B cell (primary cell): ENCODE results near the gene UGDH.

Source experiments
- EZH2 ChIP-seq: IDR thresholded peaks from 2 replicates; pipeline ENCODE4 v1.6.1; 2012; ENCODE audit warnings: borderline replicate concordance, low read depth, mild to moderate bottlenecking, moderate library complexity, low read length; ENCODE audit not compliant: insufficient read depth, poor library complexity, severe bottlenecking
- TF ChIP-seq, protein P1 (sequence below): fragments of 200-600 bp; IDR thresholded peaks from one replicate; pipeline ENCODE4 v1.8.0; 2022; ENCODE audit warnings: antibody characterized with exemption, mild to moderate bottlenecking

GRCh38 chr4:39571504-39571903 is 44.3 kb upstream of the UGDH start:
- TF ChIP-seq, protein P1, sequence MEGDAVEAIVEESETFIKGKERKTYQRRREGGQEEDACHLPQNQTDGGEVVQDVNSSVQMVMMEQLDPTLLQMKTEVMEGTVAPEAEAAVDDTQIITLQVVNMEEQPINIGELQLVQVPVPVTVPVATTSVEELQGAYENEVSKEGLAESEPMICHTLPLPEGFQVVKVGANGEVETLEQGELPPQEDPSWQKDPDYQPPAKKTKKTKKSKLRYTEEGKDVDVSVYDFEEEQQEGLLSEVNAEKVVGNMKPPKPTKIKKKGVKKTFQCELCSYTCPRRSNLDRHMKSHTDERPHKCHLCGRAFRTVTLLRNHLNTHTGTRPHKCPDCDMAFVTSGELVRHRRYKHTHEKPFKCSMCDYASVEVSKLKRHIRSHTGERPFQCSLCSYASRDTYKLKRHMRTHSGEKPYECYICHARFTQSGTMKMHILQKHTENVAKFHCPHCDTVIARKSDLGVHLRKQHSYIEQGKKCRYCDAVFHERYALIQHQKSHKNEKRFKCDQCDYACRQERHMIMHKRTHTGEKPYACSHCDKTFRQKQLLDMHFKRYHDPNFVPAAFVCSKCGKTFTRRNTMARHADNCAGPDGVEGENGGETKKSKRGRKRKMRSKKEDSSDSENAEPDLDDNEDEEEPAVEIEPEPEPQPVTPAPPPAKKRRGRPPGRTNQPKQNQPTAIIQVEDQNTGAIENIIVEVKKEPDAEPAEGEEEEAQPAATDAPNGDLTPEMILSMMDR, result no peak
- TF ChIP-seq EZH2, result no peak
